Measurements from ENCODE around the gene SLC4A11. TPM values are rescaled to one million over a fixed set of nuclear protein-coding genes. Genes with fewer than 3 reads are reported as not detected.
"Not testable (repeated sequence)": the region's sequence is repeated elsewhere in the genome, so short reads cannot be mapped to it uniquely, and the experiment has no call there.

Gene SLC4A11
- total RNA-seq, 4 donors from 2014 or later: 0.20 to 1.4 (median 0.69) TPM

GRCh38 chr20:3192226-3193015 is 46.6 kb downstream of the SLC4A11 start:
- TF ChIP-seq EP300 (IDR thresholded peaks at IDR 0.05; ENCODE audit: low read depth): no peak
- TF ChIP-seq CTCF (IDR thresholded peaks at IDR 0.05): no peak
- no peak for TF ChIP-seq POLR2AphosphoS5 (IDR thresholded peaks at IDR 0.05)
- no peak for TF ChIP-seq POLR2A (IDR thresholded peaks at IDR 0.05)
- Histone ChIP-seq H3K27me3 (no peaks in the 10 kb centered on the region), H3K36me3 (peaks cover 0 to 43% (median 13%) of the 10 kb centered on the region in 4 donors), H3K9me3 (no peaks in the 10 kb centered on the region), H3K27ac (no peak overlapping the region), H3K4me1 (no peaks in the 10 kb centered on the region), H3K4me3 (no peak overlapping the region)
- WGBS, 2 donors (ENCODE audit: low coverage in 1 of 2): 93 to 96% methylated on average over 9 to 18 of the region's 18 CpGs
- no peak for DNase-seq
- in situ Hi-C loops (cut with MboI; ENCODE audit: low pct_ligation_motif_present in 1 of 4, low pct_unique_long_range_greater_than_20kb in 1 of 4, low sequenced_read_pairs in 3 of 4): no loop called here
- intact Hi-C loops (cut with DNase I; ENCODE audit: low total_unique reads): no loop called here

- WGBS, 2 donors (ENCODE audit: low coverage in 1 of 2): 91% methylated on average over 14 of the region's 14 CpGs; no CpG with 5 or more reads in 1 of the 2 donors
- no peak overlapping the region for H3K27ac ChIP-seq
- no peaks in the 10 kb centered on the region for H3K4me1 ChIP-seq
- intact Hi-C loops (cut with DNase I; ENCODE audit: low total_unique reads) (no loop called here), in situ Hi-C loops (cut with MboI; ENCODE audit: low pct_ligation_motif_present in 1 of 4, low pct_unique_long_range_greater_than_20kb in 1 of 4, low sequenced_read_pairs in 3 of 4) (no loop called here)
- H3K27me3 ChIP-seq: no peaks in the 10 kb centered on the region
- no peak for DNase-seq
- no peak overlapping the region for H3K4me3 ChIP-seq
- no peaks in the 10 kb centered on the region for H3K9me3 ChIP-seq
- H3K36me3 ChIP-seq: peaks cover 0 to 34% (median 13%) of the 10 kb centered on the region in 4 donors
- no peak for TF ChIP-seq EP300 (IDR thresholded peaks at IDR 0.05; ENCODE audit: low read depth)
- no peak for TF ChIP-seq CTCF (IDR thresholded peaks at IDR 0.05)
- TF ChIP-seq POLR2AphosphoS5 (IDR thresholded peaks at IDR 0.05): no peak
- TF ChIP-seq POLR2A (IDR thresholded peaks at IDR 0.05): no peak
Measured at GRCh38 chr20:3190681-3191111, 48.3 kb downstream of the SLC4A11 start.

GRCh38 chr20:3189561-3190131 is 49.3 kb downstream of the SLC4A11 start:
- in situ Hi-C loops (cut with MboI; ENCODE audit: low pct_ligation_motif_present in 1 of 4, low pct_unique_long_range_greater_than_20kb in 1 of 4, low sequenced_read_pairs in 3 of 4) (no loop called here), intact Hi-C loops (cut with DNase I; ENCODE audit: low total_unique reads) (no loop called here)
- Histone ChIP-seq H3K36me3 (peaks cover 0 to 28% (median 10%) of the 10 kb centered on the region in 4 donors), H3K9me3 (no peaks in the 10 kb centered on the region), H3K27me3 (no peaks in the 10 kb centered on the region), H3K4me3 (no peak overlapping the region), H3K4me1 (no peaks in the 10 kb centered on the region), H3K27ac (no peak overlapping the region)
- no peak for TF ChIP-seq POLR2A (IDR thresholded peaks at IDR 0.05)
- TF ChIP-seq CTCF (IDR thresholded peaks at IDR 0.05): no peak
- TF ChIP-seq POLR2AphosphoS5 (IDR thresholded peaks at IDR 0.05): no peak
- no peak for TF ChIP-seq EP300 (IDR thresholded peaks at IDR 0.05; ENCODE audit: low read depth)
- WGBS, 2 donors (ENCODE audit: low coverage in 1 of 2): 91 to 100% methylated on average over 2 to 4 of the region's 4 CpGs
- no peak for DNase-seq

GRCh38 chr20:3188823-3189413 is 50.1 kb downstream of the SLC4A11 start:
- Histone ChIP-seq H3K27ac (no peak overlapping the region), H3K4me1 (no peaks in the 10 kb centered on the region), H3K27me3 (no peaks in the 10 kb centered on the region), H3K36me3 (peaks cover 0 to 21% (median 7%) of the 10 kb centered on the region in 4 donors), H3K9me3 (no peaks in the 10 kb centered on the region), H3K4me3 (no peak overlapping the region)
- in situ Hi-C loops (cut with MboI; ENCODE audit: low pct_ligation_motif_present in 1 of 4, low pct_unique_long_range_greater_than_20kb in 1 of 4, low sequenced_read_pairs in 3 of 4) (no loop called here), intact Hi-C loops (cut with DNase I; ENCODE audit: low total_unique reads) (no loop called here)
- no peak for TF ChIP-seq POLR2AphosphoS5 (IDR thresholded peaks at IDR 0.05)
- TF ChIP-seq POLR2A (IDR thresholded peaks at IDR 0.05): no peak
- TF ChIP-seq EP300 (IDR thresholded peaks at IDR 0.05; ENCODE audit: low read depth): no peak
- TF ChIP-seq CTCF (IDR thresholded peaks at IDR 0.05): no peak
- DNase-seq: no peak
- WGBS, 2 donors (ENCODE audit: low coverage in 1 of 2): 80 to 86% methylated on average over 1 to 3 of the region's 3 CpGs

- H3K9me3 ChIP-seq; in situ Hi-C loops (cut with MboI; ENCODE audit: low pct_ligation_motif_present in 1 of 4, low pct_unique_long_range_greater_than_20kb in 1 of 4, low sequenced_read_pairs in 3 of 4); H3K27me3 ChIP-seq; H3K4me1 ChIP-seq; DNase-seq; H3K27ac ChIP-seq; H3K4me3 ChIP-seq; intact Hi-C loops (cut with DNase I; ENCODE audit: low total_unique reads): not testable (repeated sequence)
- peaks cover 0 to 20% (median 6%) of the 10 kb centered on the region in 4 donors for H3K36me3 ChIP-seq
- 86 to 96% methylated on average over 6 to 9 of the region's 9 CpGs for WGBS, 2 donors (ENCODE audit: low coverage in 1 of 2)
Measured at GRCh38 chr20:3187861-3188260, 51.1 kb downstream of the SLC4A11 start.
